ENCODE data around the gene OR13A1.
"Not testable (repeated sequence)": the region's sequence is repeated elsewhere in the genome, so short reads cannot be mapped to it uniquely, and the experiment has no call there.

OR13A1 gene

DNA sequence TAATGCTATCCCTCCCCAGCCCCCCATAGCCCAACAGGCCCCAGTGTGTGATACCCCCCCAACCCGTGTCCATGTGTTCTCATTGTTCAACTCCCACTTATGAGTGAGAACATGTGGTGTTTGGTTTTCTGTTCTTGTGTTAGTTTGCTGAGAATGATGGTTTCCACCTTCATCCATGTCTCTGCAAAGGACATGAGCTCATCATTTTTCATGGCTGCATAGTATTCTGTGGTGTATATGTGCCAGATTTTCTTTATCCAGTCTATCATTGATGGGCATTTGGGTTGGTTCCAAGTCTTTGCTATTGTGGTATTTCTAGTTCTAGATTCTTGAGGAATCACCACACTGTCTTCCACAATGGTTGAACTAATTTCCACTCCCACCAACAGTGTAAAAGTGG lies 11.5 kb upstream of the OR13A1 start:
- H3K27ac Mint-ChIP-seq (ENCODE audit: low read depth); ATAC-seq (replicated peaks; ENCODE audit: extremely low read depth, poor library complexity, severe bottlenecking); DNase-seq (ENCODE audit: low spot score in 2 of 2); H3K4me3 Mint-ChIP-seq; H3K36me3 Mint-ChIP-seq (ENCODE audit: insufficient read depth); H3K9me3 Mint-ChIP-seq; H3K4me1 Mint-ChIP-seq: not testable (repeated sequence)
- H3K27me3 Mint-ChIP-seq = peaks cover 25% of the 10 kb centered on the region

DNA sequence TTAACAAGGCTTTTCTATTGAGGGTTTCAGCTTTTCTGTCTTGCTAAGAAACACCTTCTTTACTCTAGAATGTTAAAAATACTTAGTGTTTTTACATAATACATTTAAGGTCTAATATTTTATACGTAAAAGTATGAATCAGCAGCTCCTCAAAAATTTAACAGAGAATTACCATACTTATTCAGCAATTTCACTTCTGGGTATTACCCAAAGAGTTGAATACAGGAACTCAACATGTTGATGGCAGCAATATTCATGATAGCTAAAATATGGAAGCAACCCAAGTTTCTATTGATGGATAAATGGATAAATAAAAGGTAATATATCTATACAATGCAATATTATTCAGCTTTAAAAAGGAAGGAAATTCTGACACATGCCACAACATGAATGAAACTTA lies 9.7 kb upstream of the OR13A1 start:
- Mint-ChIP-seq H3K27me3 (peaks cover 21% of the 10 kb centered on the region), H3K4me3 (no peak overlapping the region)
- no peak for ATAC-seq (replicated peaks; ENCODE audit: extremely low read depth, poor library complexity, severe bottlenecking)

DNA sequence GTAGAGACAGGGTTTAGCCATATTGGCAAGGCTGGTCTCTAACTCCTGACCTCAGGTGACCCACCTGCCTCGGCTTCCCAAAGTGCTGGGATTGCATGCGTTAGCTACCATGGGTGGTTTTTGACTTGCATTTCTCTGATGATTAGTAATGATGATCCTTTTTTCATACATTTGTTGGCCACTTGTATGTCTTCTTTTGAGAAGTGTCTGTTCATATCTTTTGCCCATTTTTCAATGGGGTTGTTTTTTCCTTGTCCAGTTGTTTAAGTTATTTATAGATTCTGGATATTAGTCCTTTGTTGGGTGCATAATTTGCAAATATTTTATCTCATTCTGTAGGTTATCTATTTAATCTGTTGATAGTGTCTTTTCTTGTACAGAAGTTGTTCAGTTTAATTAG lies 4.3 kb upstream of the OR13A1 start:
- DNase-seq (ENCODE audit: low spot score in 2 of 2) (no peak), ATAC-seq (replicated peaks; ENCODE audit: extremely low read depth, poor library complexity, severe bottlenecking) (no peak)
- Mint-ChIP-seq H3K4me1 (no peaks in the 10 kb centered on the region), H3K27ac (ENCODE audit: low read depth) (no peak overlapping the region), H3K36me3 (ENCODE audit: insufficient read depth) (no peaks in the 10 kb centered on the region), H3K27me3 (peaks cover 21% of the 10 kb centered on the region), H3K4me3 (no peak overlapping the region), H3K9me3 (peaks cover 6% of the 10 kb centered on the region)

More for the DNA sequence above, 9.7 kb upstream of the OR13A1 start:
- H3K36me3 Mint-ChIP-seq (ENCODE audit: insufficient read depth) = no peaks in the 10 kb centered on the region
- H3K27ac Mint-ChIP-seq (ENCODE audit: low read depth) = no peak overlapping the region
- no peak for DNase-seq (ENCODE audit: low spot score in 2 of 2)
- no peaks in the 10 kb centered on the region for H3K4me1 Mint-ChIP-seq
- H3K9me3 Mint-ChIP-seq = peaks cover 6% of the 10 kb centered on the region

DNA sequence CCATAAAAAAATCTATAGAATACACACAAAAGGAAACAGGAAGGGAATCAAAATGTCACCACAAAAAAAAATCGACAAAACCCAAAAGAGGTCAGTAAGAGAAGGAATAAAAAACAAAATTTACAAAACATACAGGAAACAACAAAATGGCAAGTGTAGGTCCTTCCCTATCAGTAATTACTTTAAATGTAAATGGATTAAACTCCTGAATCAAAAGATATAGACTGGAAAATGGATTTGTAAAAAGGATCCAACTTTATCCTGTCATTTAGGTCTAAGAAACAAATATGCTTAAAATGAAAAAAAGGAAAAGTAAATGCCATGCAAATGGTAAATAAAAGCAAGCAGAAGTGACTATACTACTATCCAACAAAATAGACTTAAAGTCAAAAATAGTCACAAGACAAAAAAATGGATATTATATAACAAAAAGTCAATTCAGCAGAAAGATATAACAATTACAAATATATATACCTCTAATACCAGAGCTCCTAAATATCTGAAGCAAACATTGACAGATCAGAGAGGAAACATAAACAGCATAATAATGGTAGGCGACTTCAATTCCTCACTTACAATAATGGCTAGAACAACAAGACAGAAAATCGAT lies 2.0 kb downstream of the OR13A1 start:
- no peak overlapping the region for H3K27ac Mint-ChIP-seq (ENCODE audit: low read depth)
- H3K4me1 Mint-ChIP-seq = no peaks in the 10 kb centered on the region

DNA sequence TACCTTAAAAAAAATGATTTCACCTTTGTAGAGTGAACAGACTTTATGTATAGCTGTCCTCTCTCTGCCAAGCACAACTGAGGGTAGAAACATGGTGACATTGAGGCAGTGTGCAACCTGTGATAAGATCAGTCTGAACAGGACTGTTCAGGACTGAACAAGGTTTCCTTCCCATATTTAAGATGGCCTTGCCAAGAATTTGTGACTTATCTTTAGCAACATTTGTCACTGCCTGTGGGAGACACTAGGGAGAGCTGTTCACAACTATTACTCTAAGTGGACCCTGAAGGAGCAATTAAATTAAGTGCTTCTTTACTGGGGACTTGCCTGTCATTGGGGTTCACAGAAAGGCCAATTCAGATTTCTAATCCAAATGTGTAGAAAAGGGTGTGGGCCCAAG lies 6.7 kb downstream of the OR13A1 start:
- Mint-ChIP-seq H3K9me3 (peaks cover 11% of the 10 kb centered on the region), H3K27ac (ENCODE audit: low read depth) (no peak overlapping the region), H3K27me3 (peaks cover 48% of the 10 kb centered on the region), H3K36me3 (ENCODE audit: insufficient read depth) (peaks cover 2% of the 10 kb centered on the region), H3K4me3 (no peak overlapping the region), H3K4me1 (no peaks in the 10 kb centered on the region)
- ATAC-seq (replicated peaks; ENCODE audit: extremely low read depth, poor library complexity, severe bottlenecking) (no peak), DNase-seq (ENCODE audit: low spot score in 2 of 2) (no peak)

More for the DNA sequence above, 2.0 kb downstream of the OR13A1 start:
- DNase-seq (ENCODE audit: low spot score in 2 of 2) (no peak), ATAC-seq (replicated peaks; ENCODE audit: extremely low read depth, poor library complexity, severe bottlenecking) (no peak)
- peaks cover 2% of the 10 kb centered on the region for H3K36me3 Mint-ChIP-seq (ENCODE audit: insufficient read depth)
- H3K4me3 Mint-ChIP-seq = no peak overlapping the region
- H3K27me3 Mint-ChIP-seq = peaks cover 21% of the 10 kb centered on the region
- peaks cover 11% of the 10 kb centered on the region for H3K9me3 Mint-ChIP-seq

DNA sequence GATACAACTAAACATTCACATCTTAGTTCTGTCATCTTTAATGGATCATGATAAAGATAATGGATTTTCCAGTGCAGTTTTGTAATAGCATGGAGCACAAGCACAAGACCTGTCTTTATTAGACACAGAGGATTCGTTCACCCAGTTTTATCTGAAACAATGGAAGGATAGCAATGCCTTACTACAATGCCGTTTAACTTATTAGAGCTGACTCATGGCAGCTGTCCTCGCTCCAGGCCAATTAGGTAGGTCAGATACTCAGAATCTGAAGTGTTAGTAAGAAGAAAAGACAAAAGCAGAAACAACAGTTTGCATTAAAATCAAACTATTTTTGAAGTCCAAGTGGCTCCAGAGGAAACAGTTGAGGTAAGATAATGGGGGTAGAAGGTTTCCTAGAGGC lies 12.8 kb downstream of the OR13A1 start:
- Mint-ChIP-seq H3K4me3 (no peak overlapping the region), H3K27me3 (peaks cover 82% of the 10 kb centered on the region), H3K27ac (ENCODE audit: low read depth) (no peak overlapping the region), H3K36me3 (ENCODE audit: insufficient read depth) (no peaks in the 10 kb centered on the region), H3K9me3 (no peaks in the 10 kb centered on the region), H3K4me1 (no peaks in the 10 kb centered on the region)
- ATAC-seq (replicated peaks; ENCODE audit: extremely low read depth, poor library complexity, severe bottlenecking) (no peak), DNase-seq (ENCODE audit: low spot score in 2 of 2) (no peak)

DNA sequence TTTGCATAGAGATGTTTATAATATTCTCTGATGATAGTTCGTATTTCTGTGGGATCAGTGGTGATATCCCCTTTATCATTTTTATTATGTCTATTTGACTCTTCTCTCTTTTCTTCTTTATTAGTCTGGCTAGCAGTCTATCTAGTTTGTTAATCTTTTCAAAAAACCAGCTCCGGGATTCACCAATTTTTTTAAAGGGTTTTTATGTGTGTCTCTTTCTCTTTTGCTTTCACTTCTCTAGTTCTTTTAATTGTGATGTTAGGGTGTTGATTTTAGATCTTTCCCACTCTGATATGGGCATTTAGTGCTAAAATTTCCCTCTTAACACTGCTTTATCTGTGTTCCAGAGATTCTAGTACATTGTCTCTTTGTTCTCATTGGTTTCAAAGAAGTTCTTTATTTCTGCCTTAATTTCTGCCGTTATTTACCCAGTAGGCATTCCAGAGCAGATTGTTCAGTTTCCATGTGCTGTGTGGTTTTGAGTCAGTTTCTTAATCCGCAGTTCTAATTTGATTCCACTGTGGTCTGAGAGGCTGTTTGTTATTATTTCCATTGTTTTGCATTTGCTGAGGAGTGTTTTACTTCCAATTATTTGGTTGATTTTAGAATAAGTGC lies 17.0 kb downstream of the OR13A1 start:
- H3K27me3 Mint-ChIP-seq = peaks cover 60% of the 10 kb centered on the region
- peak overlapping the region; percentile 19 for H3K4me3 Mint-ChIP-seq
- not testable (repeated sequence) for H3K4me1 Mint-ChIP-seq; ATAC-seq (replicated peaks; ENCODE audit: extremely low read depth, poor library complexity, severe bottlenecking); DNase-seq (ENCODE audit: low spot score in 2 of 2); H3K27ac Mint-ChIP-seq (ENCODE audit: low read depth); H3K36me3 Mint-ChIP-seq (ENCODE audit: insufficient read depth); H3K9me3 Mint-ChIP-seq

DNA sequence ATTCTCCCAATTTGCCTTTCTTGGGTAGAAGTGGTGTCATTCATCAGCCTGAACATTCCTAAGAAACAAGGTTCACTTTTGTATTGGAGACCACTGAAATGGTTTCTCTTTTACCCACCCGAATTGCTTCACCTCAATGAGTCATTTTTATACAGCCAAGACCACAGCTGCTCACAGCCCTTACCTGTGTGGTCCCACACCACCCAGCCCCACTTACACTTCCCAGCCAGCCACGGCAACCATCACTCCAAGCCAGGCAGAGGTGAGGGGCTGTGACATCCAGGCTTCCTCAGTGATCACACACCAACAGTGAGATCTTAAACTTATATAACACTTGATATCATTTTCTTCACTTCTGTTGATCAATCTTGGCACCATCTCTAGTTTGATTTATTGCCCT lies 20.7 kb downstream of the OR13A1 start:
- H3K27me3 Mint-ChIP-seq = peaks cover 37% of the 10 kb centered on the region
- DNase-seq (ENCODE audit: low spot score in 2 of 2) (no peak), ATAC-seq (replicated peaks; ENCODE audit: extremely low read depth, poor library complexity, severe bottlenecking) (no peak)
- H3K36me3 Mint-ChIP-seq (ENCODE audit: insufficient read depth) = no peaks in the 10 kb centered on the region
- H3K4me1 Mint-ChIP-seq = no peaks in the 10 kb centered on the region
- no peaks in the 10 kb centered on the region for H3K9me3 Mint-ChIP-seq
- no peak overlapping the region for H3K27ac Mint-ChIP-seq (ENCODE audit: low read depth)
- no peak overlapping the region for H3K4me3 Mint-ChIP-seq

DNA sequence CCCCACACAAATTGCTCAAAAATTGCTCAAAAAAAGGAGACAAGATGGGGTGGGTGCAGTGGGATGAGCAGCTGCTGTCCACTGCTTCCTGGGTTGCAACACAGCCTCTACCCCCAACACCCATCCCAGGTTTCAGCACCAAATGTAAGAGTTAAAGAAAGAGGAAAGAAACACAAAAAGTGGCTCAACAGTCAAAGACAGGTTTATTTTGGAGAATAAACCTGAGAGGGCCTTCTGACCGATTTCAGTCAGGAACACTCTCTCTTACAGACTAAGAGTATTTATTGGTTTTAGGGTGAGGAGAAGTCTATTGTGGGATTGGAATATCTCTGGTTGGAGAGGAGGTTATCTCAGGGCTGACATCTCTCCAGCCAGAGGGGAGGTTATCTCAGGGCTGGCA lies 28.4 kb downstream of the OR13A1 start:
- H3K9me3 Mint-ChIP-seq = no peaks in the 10 kb centered on the region
- no peak for DNase-seq (ENCODE audit: low spot score in 2 of 2)
- H3K4me1 Mint-ChIP-seq = no peaks in the 10 kb centered on the region
- no peak for ATAC-seq (replicated peaks; ENCODE audit: extremely low read depth, poor library complexity, severe bottlenecking)
- H3K4me3 Mint-ChIP-seq = no peak overlapping the region
- no peak overlapping the region for H3K27ac Mint-ChIP-seq (ENCODE audit: low read depth)
- H3K36me3 Mint-ChIP-seq (ENCODE audit: insufficient read depth) = no peaks in the 10 kb centered on the region
- H3K27me3 Mint-ChIP-seq = peaks cover 17% of the 10 kb centered on the region

DNA sequence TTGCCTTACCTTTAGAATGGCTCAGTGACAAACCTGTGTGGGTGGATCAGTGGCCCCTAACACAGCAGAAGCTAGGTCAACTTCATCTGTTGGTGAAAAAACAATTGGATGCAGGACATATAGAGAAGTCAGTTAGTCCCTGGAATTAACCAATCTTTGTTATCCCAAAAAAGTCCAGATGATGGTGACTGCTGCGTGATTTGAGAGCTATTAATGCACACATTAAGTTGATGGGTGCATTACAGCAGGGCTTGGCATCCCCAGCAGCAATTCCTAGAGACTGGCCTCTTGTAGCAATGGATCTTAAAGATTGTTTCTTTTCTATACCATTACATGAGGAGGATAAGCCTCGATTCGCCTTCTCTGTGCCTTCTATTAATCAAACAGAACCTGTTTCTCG lies 33.3 kb downstream of the OR13A1 start:
- ATAC-seq (replicated peaks; ENCODE audit: extremely low read depth, poor library complexity, severe bottlenecking) = no peak
- peaks cover 36% of the 10 kb centered on the region for H3K27me3 Mint-ChIP-seq

DNA sequence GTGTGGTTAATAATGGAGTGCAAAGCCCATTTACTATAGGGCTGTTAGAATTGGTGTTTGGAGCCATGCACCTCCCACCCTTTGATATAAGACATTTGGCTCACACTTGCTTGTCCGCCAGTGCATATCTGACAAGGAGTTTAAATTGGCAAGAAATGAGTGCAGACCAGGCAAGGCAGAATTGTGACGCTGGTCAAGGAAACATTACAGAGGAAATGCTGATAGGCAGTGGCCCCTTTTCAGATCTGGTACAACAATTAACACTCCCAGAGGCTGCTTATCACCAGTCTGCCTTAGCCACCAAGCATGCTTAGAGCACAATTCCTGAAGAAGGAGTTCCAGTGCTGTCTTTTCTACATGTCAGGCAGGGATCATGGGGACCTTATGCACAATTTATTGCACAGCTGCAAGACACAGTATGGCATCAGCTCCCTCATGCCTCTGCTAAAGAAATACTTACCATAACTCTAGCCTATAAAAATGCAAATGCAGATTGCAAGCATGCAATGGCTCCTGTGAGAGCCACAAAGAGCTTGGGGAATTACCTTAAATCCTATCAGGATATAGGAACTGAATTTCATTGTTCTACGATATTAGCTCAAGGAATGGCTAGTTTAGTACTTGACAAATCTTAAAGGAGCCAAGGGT lies 35.2 kb downstream of the OR13A1 start:
- DNase-seq (ENCODE audit: low spot score in 2 of 2) = no peak
- Mint-ChIP-seq H3K4me3 (no peak overlapping the region), H3K4me1 (no peaks in the 10 kb centered on the region), H3K27me3 (peaks cover 31% of the 10 kb centered on the region), H3K36me3 (ENCODE audit: insufficient read depth) (no peaks in the 10 kb centered on the region), H3K9me3 (no peaks in the 10 kb centered on the region), H3K27ac (ENCODE audit: low read depth) (no peak overlapping the region)
- ATAC-seq (replicated peaks; ENCODE audit: extremely low read depth, poor library complexity, severe bottlenecking) = no peak

More for the DNA sequence above, 33.3 kb downstream of the OR13A1 start:
- Mint-ChIP-seq H3K36me3 (ENCODE audit: insufficient read depth) (no peaks in the 10 kb centered on the region), H3K4me3 (no peak overlapping the region), H3K4me1 (no peaks in the 10 kb centered on the region), H3K27ac (ENCODE audit: low read depth) (no peak overlapping the region), H3K9me3 (no peaks in the 10 kb centered on the region)
- DNase-seq (ENCODE audit: low spot score in 2 of 2) = no peak

DNA sequence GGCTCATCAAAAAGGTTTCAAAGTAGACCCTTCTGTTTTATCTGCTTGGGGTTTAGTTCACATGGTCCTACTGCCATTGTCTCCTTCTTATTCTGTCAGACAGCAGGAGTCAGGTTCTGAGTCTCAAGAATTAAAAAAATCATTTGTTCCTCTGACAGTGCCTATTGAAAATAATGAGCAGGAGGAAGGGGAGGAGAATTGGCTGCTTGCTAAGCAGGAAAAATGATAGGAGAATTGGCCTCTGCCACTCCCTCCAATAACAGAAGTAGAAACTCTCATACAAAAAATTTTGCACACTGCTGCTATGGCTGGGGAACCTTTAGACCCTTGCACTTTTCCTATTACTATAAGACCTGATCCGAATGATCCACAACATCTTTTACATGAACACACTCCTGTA lies 35.7 kb downstream of the OR13A1 start:
- H3K4me3 Mint-ChIP-seq = no peak overlapping the region
- H3K9me3 Mint-ChIP-seq = no peaks in the 10 kb centered on the region
- H3K4me1 Mint-ChIP-seq = no peaks in the 10 kb centered on the region
- H3K27ac Mint-ChIP-seq (ENCODE audit: low read depth) = no peak overlapping the region
- H3K36me3 Mint-ChIP-seq (ENCODE audit: insufficient read depth) = no peaks in the 10 kb centered on the region
- H3K27me3 Mint-ChIP-seq = peaks cover 31% of the 10 kb centered on the region
- DNase-seq (ENCODE audit: low spot score in 2 of 2) (no peak), ATAC-seq (replicated peaks; ENCODE audit: extremely low read depth, poor library complexity, severe bottlenecking) (no peak)

DNA sequence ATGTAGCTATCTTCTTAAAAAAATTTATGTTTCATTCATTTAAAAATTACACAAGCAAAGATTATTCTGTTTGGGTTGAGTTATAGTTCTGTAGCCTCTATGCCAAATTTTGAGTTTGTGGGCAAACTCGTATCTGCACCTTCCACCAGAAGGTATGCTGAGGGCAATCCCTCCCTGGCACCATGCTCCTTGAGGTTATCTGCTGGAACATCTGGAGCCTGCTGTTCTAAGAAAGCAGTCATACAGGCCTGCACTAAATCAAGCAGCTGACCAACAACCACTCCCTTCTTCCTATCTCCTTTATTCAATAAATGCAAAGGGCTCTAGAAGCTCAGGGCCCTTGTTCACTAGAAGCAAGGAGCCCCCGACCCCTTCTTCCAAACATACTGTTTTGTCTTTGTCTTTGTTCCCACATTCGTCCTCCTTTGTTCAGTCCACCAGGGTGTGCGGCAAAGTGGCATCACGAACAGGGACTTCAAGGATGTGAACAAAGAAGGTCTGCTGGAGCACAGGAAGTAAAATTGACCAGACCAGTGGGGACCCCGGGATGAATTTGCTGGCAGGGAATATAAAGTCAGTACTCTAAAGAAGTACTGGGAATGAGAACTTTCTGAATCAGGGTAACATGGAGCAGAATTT lies 36.4 kb downstream of the OR13A1 start:
- no peaks in the 10 kb centered on the region for H3K36me3 Mint-ChIP-seq (ENCODE audit: insufficient read depth)
- H3K4me1 Mint-ChIP-seq = no peaks in the 10 kb centered on the region
- ATAC-seq (replicated peaks; ENCODE audit: extremely low read depth, poor library complexity, severe bottlenecking) (no peak), DNase-seq (ENCODE audit: low spot score in 2 of 2) (no peak)
- H3K4me3 Mint-ChIP-seq = no peak overlapping the region
- H3K27me3 Mint-ChIP-seq = peaks cover 31% of the 10 kb centered on the region
- H3K27ac Mint-ChIP-seq (ENCODE audit: low read depth) = no peak overlapping the region
- H3K9me3 Mint-ChIP-seq = no peaks in the 10 kb centered on the region

Data from central memory CD8-positive, alpha-beta T cell (primary cell).